Stimulated activated CD8-positive, alpha-beta memory T cell treated with anti-CD3 and anti-CD28 coated beads, Interleukin-4, amount 100 ng/mL, for 24 hours (primary cell): ENCODE measurements around the gene GDF9.
A peak's percentile ranks its signal among the peaks of the same experiment; 100 is the strongest.

Experiments used
- DNase-seq: peaks from one replicate; pipeline ENCODE4 v3.0.0-alpha.2; 2020; ENCODE audit warnings: low read depth

GDF9 gene

GRCh38 chr5:132820162-132820754, 46.0 kb downstream of the GDF9 start:
- peak; percentile 81 for DNase-seq

- no peak for DNase-seq
These were observed 46.8 kb downstream of the GDF9 start for GRCh38 chr5:132819468-132819867.

GRCh38 chr5:132817011-132817410, 49.3 kb downstream of the GDF9 start:
- DNase-seq = no peak

GRCh38 chr5:132816554-132816953, 49.7 kb downstream of the GDF9 start:
- no peak for DNase-seq

GRCh38 chr5:132816083-132816482, 50.2 kb downstream of the GDF9 start:
- no peak for DNase-seq

- no peak for DNase-seq
These were observed 50.8 kb downstream of the GDF9 start for GRCh38 chr5:132815454-132815853.

- DNase-seq = no peak
These were observed 51.6 kb downstream of the GDF9 start for GRCh38 chr5:132814503-132815294.

GRCh38 chr5:132813599-132814502, 52.4 kb downstream of the GDF9 start:
- no peak for DNase-seq

- DNase-seq = no peak
These were observed 53.3 kb downstream of the GDF9 start, which contains the start of gene SOWAHA for GRCh38 chr5:132812781-132813598. TSS of gene SOWAHA (plus strand) at chr5:132813302. CDS start at chr5:132813622, 320 bp downstream.

GRCh38 chr5:132812123-132812765, 54.0 kb downstream of the GDF9 start:
- DNase-seq = no peak
